Neural progenitor cell (in vitro differentiated cells): Measurements from ENCODE around the gene GIT2.

ENCODE experiments used
- CTCF ChIP-seq: fragments of 200-600 bp; sonication (generic); IDR thresholded peaks from 2 replicates; pipeline ENCODE4 v1.5.1; 2017; ENCODE audit warnings: antibody characterized with exemption, mild to moderate bottlenecking
- EZH2 ChIP-seq: fragments of 200-600 bp; sonication (generic); IDR thresholded peaks from 2 replicates; pipeline ENCODE4 v1.6.1; 2017; ENCODE audit warnings: antibody characterized with exemption, mild to moderate bottlenecking, moderate library complexity

GRCh38 chr12:109914461-109914860, 81.7 kb downstream of the GIT2 start:
- TF ChIP-seq CTCF, result no peak
- TF ChIP-seq EZH2, result no peak
